Right ventricle myocardium superior (tissue), 1 donor: Measurements from ENCODE around the gene SMIM5. TPM values are rescaled to one million over a fixed set of nuclear protein-coding genes. Genes with fewer than 3 reads are reported as not detected.

ENCODE experiments used
- ATAC-seq: fragments of 200-7000 bp; cut with Tn5 transposase; one replicate; pipeline ENCODE4 v1.9.1; 2020; ENCODE audit warnings: mild to moderate bottlenecking; ENCODE audit not compliant: poor library complexity
- DNase-seq: peaks from one replicate; pipeline ENCODE4 v3.0.0-alpha.2; 2020
- intact Hi-C: fragments of 100-400 bp; cut with DNase I; formaldehyde crosslinking; loops from one replicate; pipeline ENCODE4 v1.11.2; 2022
- total RNA-seq: library from RNA; stranded (reverse); fragmentation: NEBNext Ultra II Directional; extraction: Animal tissue kit (Norgen Biotek cat#: 25700); gene quantifications from one replicate; pipeline ENCODE4 v1.2.1, GENCODE V29; 2021
- donor health status: DM: no; HTN: yes; CAD: no; lungs with severe emphysema.

Gene SMIM5
- total RNA-seq, 1 donor from 2014 or later: 12.5 TPM

GRCh38 chr17:75680431-75680830, 47.2 kb downstream of the SMIM5 start:
- DNase-seq (no peak), ATAC-seq (no peak)
- intact Hi-C loops: loop anchor here (2.0 kb wide), 1 partner anchor 68 kb away; no protein-coding TSS in a partner anchor

- ATAC-seq: no peak
Measured at GRCh38 chr17:75681289-75681688, 48.1 kb downstream of the SMIM5 start.

DNA sequence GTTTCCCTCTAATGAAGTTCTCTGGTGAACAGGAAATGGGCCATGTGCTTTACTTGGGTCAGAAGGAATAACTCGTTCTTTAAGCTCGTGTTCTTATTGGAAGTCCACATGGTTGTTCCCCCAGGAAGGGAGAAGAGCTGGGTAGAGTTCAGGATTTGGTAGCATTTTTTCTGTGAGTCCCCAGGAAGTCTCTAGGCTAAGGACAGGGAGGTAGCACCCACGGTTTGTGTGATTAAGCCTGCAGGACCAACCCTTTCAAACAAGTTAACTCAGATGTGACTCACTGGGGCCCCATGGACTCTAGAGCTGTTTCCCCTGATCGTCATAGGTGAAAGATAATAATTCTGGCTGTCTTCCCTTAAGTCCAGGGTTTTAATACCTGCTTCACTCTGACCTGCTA, 50.3 kb downstream of the SMIM5 start:
- intact Hi-C loops: no loop called here
- no peak for DNase-seq
- ATAC-seq: no peak

More at GRCh38 chr17:75681289-75681688, 48.1 kb downstream of the SMIM5 start:
- no peak for DNase-seq
- intact Hi-C loops: loop anchor here (2.0 kb wide), 1 partner anchor 68 kb away; no protein-coding TSS in a partner anchor

DNA sequence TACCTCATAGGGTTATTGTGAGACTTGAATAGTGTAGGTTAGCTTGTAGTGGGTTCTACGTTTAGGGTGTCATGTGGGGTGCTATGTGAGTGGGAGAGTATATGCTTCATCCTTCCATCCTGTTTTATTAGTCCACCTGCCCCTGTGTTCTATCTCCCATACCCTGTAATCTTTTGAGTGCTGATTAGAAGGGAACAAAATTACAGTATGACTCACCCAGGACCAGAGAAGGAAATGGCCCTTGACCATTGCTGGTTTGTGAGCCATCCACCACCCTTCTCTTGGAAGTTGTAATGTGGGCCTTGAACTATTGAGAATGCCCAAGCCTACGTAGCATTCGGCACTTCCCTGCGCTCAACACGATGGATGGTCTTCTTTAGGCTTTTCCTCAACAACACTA, 51.0 kb downstream of the SMIM5 start:
- DNase-seq (no peak), ATAC-seq (no peak)
- intact Hi-C loops: no loop called here

DNA sequence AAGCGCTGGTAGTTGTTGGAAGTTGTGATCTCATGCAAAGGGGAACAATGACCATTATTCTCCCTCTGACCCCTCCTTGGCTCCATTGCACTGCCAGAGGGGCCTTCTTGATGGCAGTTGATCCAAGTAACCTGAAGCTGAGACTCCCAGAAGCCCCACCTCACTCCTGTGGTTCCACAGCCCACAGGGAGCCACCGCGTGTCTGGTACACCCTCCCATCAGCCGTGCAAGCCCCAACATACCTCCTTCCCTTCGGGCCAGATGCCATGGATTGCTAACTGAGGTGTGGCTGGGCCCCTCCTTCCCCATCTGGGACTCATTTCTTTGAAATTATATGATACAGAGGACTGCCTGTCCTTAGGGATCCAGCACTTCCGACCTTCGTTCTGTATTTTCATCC, 51.7 kb downstream of the SMIM5 start:
- ATAC-seq: no peak

GRCh38 chr17:75685499-75685898, 52.3 kb downstream of the SMIM5 start:
- no peak for ATAC-seq
- DNase-seq: no peak
- intact Hi-C loops: no loop called here

More for the DNA sequence above, 51.7 kb downstream of the SMIM5 start:
- intact Hi-C loops: no loop called here
- DNase-seq: no peak

GRCh38 chr17:75688209-75688825, 55.1 kb downstream of the SMIM5 start:
- intact Hi-C loops: no loop called here
- no peak for DNase-seq
- ATAC-seq: no peak

DNA sequence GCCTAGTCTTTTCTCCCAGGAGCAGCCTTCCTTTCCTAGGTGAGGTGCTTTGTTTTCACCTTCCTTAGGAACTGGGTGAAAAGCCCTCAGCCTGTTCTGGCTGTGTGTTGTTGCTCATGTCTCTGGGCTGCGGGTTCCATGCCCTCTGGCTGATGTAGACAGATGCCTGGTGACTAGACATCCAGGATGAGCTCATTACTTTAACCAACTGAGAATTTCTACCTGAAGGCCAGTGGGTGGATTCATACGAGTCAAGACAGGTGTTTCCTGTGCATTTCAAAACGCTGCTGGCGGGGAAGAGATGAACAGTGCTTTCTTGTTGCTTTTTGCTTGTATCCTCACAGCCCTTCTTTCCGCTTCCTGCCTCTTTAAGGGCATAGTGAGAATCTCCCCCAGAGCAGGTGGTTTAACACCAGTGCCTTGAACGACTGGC, 56.2 kb downstream of the SMIM5 start:
- ATAC-seq (no peak), DNase-seq (no peak)
- intact Hi-C loops: no loop called here

Other genes with a start within 250 kb of the SMIM5 start
- 53.1 TPM for gene GRB2, start 227.8 kb upstream of the SMIM5 start, total RNA-seq
- 38.0 TPM for gene TMEM94, start 176.8 kb upstream of the SMIM5 start, total RNA-seq
- 33.3 TPM for gene CASKIN2, start 117.9 kb upstream of the SMIM5 start, total RNA-seq
- gene TSEN54, start 116.9 kb upstream of the SMIM5 start, total RNA-seq: 5.6 TPM
- gene LLGL2, start 107.7 kb upstream of the SMIM5 start, total RNA-seq: 3.6 TPM
- gene MYO15B, start 45.6 kb upstream of the SMIM5 start, total RNA-seq: 37.1 TPM
- 14.1 TPM for gene RECQL5, start 33.7 kb downstream of the SMIM5 start, total RNA-seq
- gene SAP30BP, start 33.9 kb downstream of the SMIM5 start, total RNA-seq: 40.0 TPM
- 9.4 TPM for gene ITGB4, start 88.0 kb downstream of the SMIM5 start, total RNA-seq
- gene GALK1, start 131.8 kb downstream of the SMIM5 start, total RNA-seq: 23.3 TPM
- gene UNK, start 151.4 kb downstream of the SMIM5 start, total RNA-seq: 14.3 TPM
- gene UNC13D, start 211.0 kb downstream of the SMIM5 start, total RNA-seq: 10.6 TPM
- 145 TPM for gene WBP2, start 221.9 kb downstream of the SMIM5 start, total RNA-seq
- 33.4 TPM for gene TRIM47, start 245.1 kb downstream of the SMIM5 start, total RNA-seq